ENCODE results near the gene ZSWIM8. TPM values are rescaled to one million over a fixed set of nuclear protein-coding genes. Genes with fewer than 3 reads are reported as not detected.

Gene ZSWIM8
- total RNA-seq, 1 donor: 76.7 TPM

DNA sequence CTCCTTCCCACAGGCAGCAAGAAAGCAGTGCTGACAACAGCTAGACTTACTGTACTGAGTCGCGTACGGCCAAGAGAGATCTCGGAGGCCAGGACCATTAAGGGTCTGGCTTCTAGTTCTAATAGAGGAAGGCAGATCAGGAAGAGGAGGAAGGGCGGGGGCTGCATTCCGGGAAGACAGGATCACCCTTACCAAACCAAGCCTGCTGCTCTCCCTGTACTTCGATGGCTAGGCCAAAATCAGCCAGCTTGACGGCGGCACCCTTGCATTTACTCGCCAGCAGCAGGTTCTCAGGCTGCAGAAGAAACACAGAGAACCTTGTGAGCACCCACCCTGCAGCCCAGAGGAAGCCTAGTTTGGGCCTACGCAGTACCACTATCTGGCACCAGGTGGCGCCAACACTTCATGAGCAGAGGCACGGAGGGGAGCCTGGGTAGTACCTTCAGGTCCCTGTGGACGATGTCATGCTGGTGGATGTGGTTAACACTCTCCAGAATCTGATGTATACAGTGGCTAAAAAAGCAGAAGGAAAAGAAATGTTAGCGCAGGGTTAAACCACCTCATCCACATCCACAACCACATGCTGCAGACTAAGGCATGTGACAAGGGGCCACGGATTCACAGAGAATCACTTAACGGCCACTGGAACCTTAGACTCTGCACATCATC is 63.5 kb downstream of the ZSWIM8 start:
- Histone ChIP-seq H2AFZ (ENCODE audit: low read length) (no peak overlapping the region), H3K79me2 (ENCODE audit: insufficient read depth, low read length) (no peaks in the 10 kb centered on the region), H3K27ac (ENCODE audit: low read depth, low read length) (no peak overlapping the region), H3K36me3 (ENCODE audit: insufficient read depth, low read length) (peaks cover 43% of the 10 kb centered on the region), H3K4me1 (ENCODE audit: insufficient read depth, low read length) (peaks cover 5% of the 10 kb centered on the region), H3K9me3 (ENCODE audit: low read depth, low read length) (no peaks in the 10 kb centered on the region), H3K4me2 (ENCODE audit: insufficient read depth, low read length) (no peak overlapping the region), H3K4me3 (ENCODE audit: insufficient read depth, low read length) (no peak overlapping the region), H3K27me3 (ENCODE audit: insufficient read depth, low read length) (no peaks in the 10 kb centered on the region), H4K20me1 (ENCODE audit: insufficient read depth, low read length) (peaks cover 10% of the 10 kb centered on the region)
- peak; percentile 98 for DNase-seq (ENCODE audit: insufficient read length, low spot score, missing footprints)
- peak; percentile 99 for TF ChIP-seq CTCF (IDR thresholded peaks at IDR 0.05; ENCODE audit: extremely low read depth, low read depth, low read length)

DNA sequence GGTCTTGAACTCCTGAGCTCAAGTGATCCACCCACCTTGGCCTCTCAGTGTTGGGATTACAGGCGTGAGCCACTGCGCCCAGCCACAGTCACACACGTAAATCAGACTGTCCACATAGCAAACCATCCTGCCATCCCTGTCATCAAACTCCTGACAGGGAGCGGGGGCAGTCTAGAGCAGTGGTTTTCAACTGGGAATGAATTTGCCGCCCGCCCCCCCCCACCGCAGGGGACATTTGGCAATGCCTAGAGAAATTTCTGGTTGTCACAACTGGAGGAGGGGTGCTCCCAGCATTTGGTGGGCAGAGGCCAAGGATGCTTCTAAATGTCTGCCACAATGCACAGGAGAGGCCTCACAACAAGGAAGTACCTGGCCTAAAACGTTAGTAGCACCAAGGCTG is 64.8 kb downstream of the ZSWIM8 start:
- peaks cover 5% of the 10 kb centered on the region for H3K4me1 ChIP-seq (ENCODE audit: insufficient read depth, low read length)
- H3K4me3 ChIP-seq (ENCODE audit: insufficient read depth, low read length): no peak overlapping the region
- H3K4me2 ChIP-seq (ENCODE audit: insufficient read depth, low read length): no peak overlapping the region

GRCh38 chr10:73850863-73851461 is 65.6 kb downstream of the ZSWIM8 start:
- peaks cover 14% of the 10 kb centered on the region for H4K20me1 ChIP-seq (ENCODE audit: insufficient read depth, low read length)
- peaks cover 44% of the 10 kb centered on the region for H3K36me3 ChIP-seq (ENCODE audit: insufficient read depth, low read length)
- no peaks in the 10 kb centered on the region for H3K27me3 ChIP-seq (ENCODE audit: insufficient read depth, low read length)
- peak; percentile 92 for DNase-seq (ENCODE audit: insufficient read length, low spot score, missing footprints)
- peaks cover under 1% of the 10 kb centered on the region for H3K79me2 ChIP-seq (ENCODE audit: insufficient read depth, low read length)
- H3K4me1 ChIP-seq (ENCODE audit: insufficient read depth, low read length): peaks cover 5% of the 10 kb centered on the region
- H3K27ac ChIP-seq (ENCODE audit: low read depth, low read length): no peak overlapping the region
- H3K4me2 ChIP-seq (ENCODE audit: insufficient read depth, low read length): no peak overlapping the region
- no peaks in the 10 kb centered on the region for H3K9me3 ChIP-seq (ENCODE audit: low read depth, low read length)
- no peak for TF ChIP-seq CTCF (IDR thresholded peaks at IDR 0.05; ENCODE audit: extremely low read depth, low read depth, low read length)
- H3K4me3 ChIP-seq (ENCODE audit: insufficient read depth, low read length): no peak overlapping the region
- no peak overlapping the region for H2AFZ ChIP-seq (ENCODE audit: low read length)

More for the DNA sequence above, 64.8 kb downstream of the ZSWIM8 start:
- DNase-seq (ENCODE audit: insufficient read length, low spot score, missing footprints): no peak
- no peak overlapping the region for H2AFZ ChIP-seq (ENCODE audit: low read length)
- no peaks in the 10 kb centered on the region for H3K27me3 ChIP-seq (ENCODE audit: insufficient read depth, low read length)
- no peak overlapping the region for H3K27ac ChIP-seq (ENCODE audit: low read depth, low read length)
- peaks cover 43% of the 10 kb centered on the region for H3K36me3 ChIP-seq (ENCODE audit: insufficient read depth, low read length)
- no peak for TF ChIP-seq CTCF (IDR thresholded peaks at IDR 0.05; ENCODE audit: extremely low read depth, low read depth, low read length)
- no peaks in the 10 kb centered on the region for H3K79me2 ChIP-seq (ENCODE audit: insufficient read depth, low read length)
- H4K20me1 ChIP-seq (ENCODE audit: insufficient read depth, low read length): peaks cover 14% of the 10 kb centered on the region
- H3K9me3 ChIP-seq (ENCODE audit: low read depth, low read length): no peaks in the 10 kb centered on the region

Small RNAs within 50 kb of the gene (small RNA-seq; reads per million reads assigned to genes)
- gene AC022400.4 (not detected), gene AC022400.9 (not detected), gene ZSWIM8-AS1 (not detected)

Other genes starting within 250 kb of the ZSWIM8 start
- 23.0 and 25.0 TPM in 2 replicates for gene USP54, start 194.3 kb upstream of the ZSWIM8 start, total RNA-seq
- gene MYOZ1, start 144.1 kb upstream of the ZSWIM8 start, total RNA-seq: not detected in 2 replicates
- under 0.01 TPM in 1 of 2 replicates, not detected in the other for gene SYNPO2L, start 129.6 kb upstream of the ZSWIM8 start, total RNA-seq
- 3.5 and 4.0 TPM in 2 replicates for gene AGAP5, start 87.5 kb upstream of the ZSWIM8 start, total RNA-seq
- gene SEC24C, start 41.2 kb upstream of the ZSWIM8 start, total RNA-seq: 28.3 and 28.6 TPM in 2 replicates
- gene CHCHD1, start 3.6 kb upstream of the ZSWIM8 start, total RNA-seq: 11.2 and 12.7 TPM in 2 replicates
- gene NDST2, start 26.0 kb downstream of the ZSWIM8 start, total RNA-seq: 30.4 and 35.8 TPM in 2 replicates
- gene CAMK2G, start 88.9 kb downstream of the ZSWIM8 start, total RNA-seq: 22.4 and 28.3 TPM in 2 replicates
- 27.9 and 40.7 TPM in 2 replicates for gene PLAU, start 125.5 kb downstream of the ZSWIM8 start, total RNA-seq
- gene VCL, start 212.5 kb downstream of the ZSWIM8 start, total RNA-seq: 169 and 201 TPM in 2 replicates